ENCODE results near the gene FCN1.

The FCN1 gene

GRCh38 chr9:134942011-134942787 lies 24.5 kb upstream of the FCN1 start:
- no peak for DNase-seq (ENCODE audit: extremely low read depth, low read depth)
- no peak overlapping the region for H3K4me3 ChIP-seq (replicated peaks; ENCODE audit: low read depth, low read length)
- no peak for TF ChIP-seq CTCF (IDR thresholded peaks at IDR 0.05; ENCODE audit: low read depth, low read length, missing control alignments)

- no peak for TF ChIP-seq CTCF (IDR thresholded peaks at IDR 0.05; ENCODE audit: low read depth, low read length, missing control alignments)
- DNase-seq (ENCODE audit: extremely low read depth, low read depth), result no peak
- no peak overlapping the region for H3K4me3 ChIP-seq (replicated peaks; ENCODE audit: low read depth, low read length)
Measured at GRCh38 chr9:134940236-134941208, 22.8 kb upstream of the FCN1 start.

GRCh38 chr9:134939836-134940235 lies 22.1 kb upstream of the FCN1 start:
- TF ChIP-seq CTCF (IDR thresholded peaks at IDR 0.05; ENCODE audit: low read depth, low read length, missing control alignments), result no peak
- DNase-seq (ENCODE audit: extremely low read depth, low read depth), result no peak
- H3K4me3 ChIP-seq (replicated peaks; ENCODE audit: low read depth, low read length), result no peak overlapping the region

GRCh38 chr9:134939080-134939733 lies 21.5 kb upstream of the FCN1 start:
- TF ChIP-seq CTCF (IDR thresholded peaks at IDR 0.05; ENCODE audit: low read depth, low read length, missing control alignments), result no peak
- H3K4me3 ChIP-seq (replicated peaks; ENCODE audit: low read depth, low read length), result no peak overlapping the region
- DNase-seq (ENCODE audit: extremely low read depth, low read depth), result no peak

GRCh38 chr9:134938346-134939079 lies 20.8 kb upstream of the FCN1 start:
- TF ChIP-seq CTCF (IDR thresholded peaks at IDR 0.05; ENCODE audit: low read depth, low read length, missing control alignments), result no peak
- H3K4me3 ChIP-seq (replicated peaks; ENCODE audit: low read depth, low read length), result no peak overlapping the region
- no peak for DNase-seq (ENCODE audit: extremely low read depth, low read depth)

Measured in HFF-Myc (cell line).